Activated T-cell treated with anti-CD3 and anti-CD28 coated beads, Interleukin-2, amount 50 U/mL, for 1 hour (primary cell): ENCODE data around the gene SEPTIN8.

Source experiments
- DNase-seq: peaks from one replicate; pipeline ENCODE4 v3.0.0-alpha.2; 2020

Gene SEPTIN8

GRCh38 chr5:132779961-132780360, 2.9 kb upstream of the SEPTIN8 start:
- DNase-seq: no peak

DNA sequence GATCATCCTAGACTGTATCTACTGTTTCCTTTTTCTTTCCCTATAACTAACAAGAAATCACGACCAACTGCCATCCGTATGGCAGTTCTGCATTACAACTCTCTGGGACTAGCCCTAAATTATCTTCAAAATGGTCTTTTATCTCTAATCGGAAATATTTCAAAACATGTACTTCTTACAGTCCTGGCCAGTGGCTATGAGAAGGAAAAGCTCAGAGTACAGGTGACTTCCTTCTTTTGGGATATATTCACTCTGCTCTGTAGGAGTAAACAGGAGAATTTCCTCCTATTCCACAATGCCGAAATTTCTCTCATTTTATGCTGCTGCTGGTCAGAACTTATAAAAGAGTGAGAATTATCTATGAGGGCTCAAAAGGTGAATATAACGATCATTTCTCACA, 1.8 kb upstream of the SEPTIN8 start:
- DNase-seq: no peak

GRCh38 chr5:132778129-132778528, 1.1 kb upstream of the SEPTIN8 start:
- DNase-seq: no peak

DNA sequence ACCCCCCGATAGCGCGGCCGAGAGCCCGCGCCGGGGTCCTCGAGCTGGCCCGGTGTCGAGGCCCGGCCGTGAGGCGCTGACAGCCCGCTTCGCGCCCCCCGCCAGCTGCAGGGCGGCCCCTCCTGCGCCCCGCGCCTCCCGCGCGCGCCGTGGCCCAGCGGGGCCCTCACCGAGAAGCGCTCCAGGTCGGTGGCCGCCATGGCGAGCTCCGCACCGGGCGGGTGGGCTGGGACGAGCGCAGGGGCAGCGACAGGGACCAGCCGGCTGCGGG, 166 bp downstream of the SEPTIN8 start:
- DNase-seq: no peak

DNA sequence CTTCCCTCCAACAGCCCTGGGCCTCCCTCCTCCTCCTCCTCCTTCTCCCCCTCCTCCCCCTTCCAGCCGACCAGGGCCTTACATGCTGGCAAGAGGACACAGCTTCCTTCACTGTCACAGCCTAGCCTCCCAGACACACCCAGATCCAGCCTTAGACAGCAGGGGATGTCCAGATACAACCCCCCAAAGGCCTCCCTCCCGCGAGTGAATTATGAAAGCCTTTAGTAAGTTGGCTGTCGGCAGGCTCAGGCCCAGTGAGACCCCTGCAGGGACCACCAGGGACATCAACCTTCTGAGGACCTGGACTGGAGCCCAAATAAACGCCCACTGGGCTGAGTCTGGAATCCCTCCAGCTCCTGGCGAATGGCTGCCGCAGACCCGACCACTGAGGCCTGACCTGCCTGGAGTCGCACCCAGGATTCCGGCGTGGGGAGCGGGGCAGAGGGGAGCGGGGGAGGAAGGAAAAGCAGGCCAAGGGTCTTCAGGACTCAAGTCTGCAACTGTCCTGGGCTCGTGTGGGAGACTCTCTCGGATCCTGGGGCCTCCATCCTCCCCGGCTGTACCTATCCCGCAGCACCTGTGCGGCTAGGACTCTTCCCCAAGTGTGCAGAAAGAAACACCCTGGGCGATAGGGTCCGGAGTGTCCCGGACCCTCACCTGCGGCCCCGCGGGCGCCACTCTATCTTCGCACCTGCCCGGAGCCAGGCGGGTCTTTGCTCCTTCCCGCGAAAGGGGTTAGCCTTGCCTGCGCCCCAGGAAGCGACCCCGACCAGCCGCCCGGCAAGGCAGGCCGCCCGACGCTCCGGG, 705 bp downstream of the SEPTIN8 start:
- DNase-seq: no peak

DNA sequence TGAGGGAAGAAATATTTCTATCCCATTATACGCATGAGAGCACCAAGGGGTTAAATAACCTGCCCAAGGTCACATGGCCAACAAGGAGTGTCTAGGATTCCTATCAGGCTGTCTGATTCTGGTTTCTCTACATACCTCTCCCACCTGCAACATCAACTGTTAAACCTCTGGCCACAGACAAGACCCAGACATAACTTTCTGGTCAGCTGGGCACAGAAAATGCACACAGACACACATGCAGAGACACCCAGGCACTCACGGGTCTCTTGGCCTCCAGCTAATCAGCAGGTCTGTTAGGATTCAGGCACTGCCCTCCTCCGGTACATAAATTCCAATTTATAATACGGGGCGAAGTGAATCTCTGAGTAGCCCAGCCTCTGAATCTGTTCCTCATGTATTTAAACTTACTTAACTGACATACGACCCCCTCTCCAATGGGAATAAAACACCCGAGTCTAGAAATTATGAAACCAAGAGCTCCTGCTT, 1.5 kb downstream of the SEPTIN8 start:
- no peak for DNase-seq

GRCh38 chr5:132774896-132775295, 2.1 kb downstream of the SEPTIN8 start:
- no peak for DNase-seq

DNA sequence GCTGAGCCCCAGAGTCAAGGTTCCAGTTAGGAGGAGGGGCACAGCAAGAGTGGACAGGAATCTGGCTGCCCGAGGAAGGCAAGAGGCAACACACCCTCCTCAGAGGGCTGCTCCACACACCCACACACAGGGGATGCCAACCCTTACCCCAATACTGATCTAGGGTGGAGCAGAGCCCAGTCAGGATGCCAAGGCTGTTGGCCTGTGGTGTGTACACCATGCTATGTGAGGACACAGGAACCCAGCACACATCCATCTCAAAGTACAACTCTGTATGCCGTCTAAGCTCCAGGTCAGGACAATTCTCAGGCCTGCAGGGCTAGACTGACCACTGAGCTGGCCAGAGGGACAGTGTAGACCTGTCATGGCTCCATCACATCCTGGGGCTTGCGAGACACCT, 2.6 kb downstream of the SEPTIN8 start:
- no peak for DNase-seq

DNA sequence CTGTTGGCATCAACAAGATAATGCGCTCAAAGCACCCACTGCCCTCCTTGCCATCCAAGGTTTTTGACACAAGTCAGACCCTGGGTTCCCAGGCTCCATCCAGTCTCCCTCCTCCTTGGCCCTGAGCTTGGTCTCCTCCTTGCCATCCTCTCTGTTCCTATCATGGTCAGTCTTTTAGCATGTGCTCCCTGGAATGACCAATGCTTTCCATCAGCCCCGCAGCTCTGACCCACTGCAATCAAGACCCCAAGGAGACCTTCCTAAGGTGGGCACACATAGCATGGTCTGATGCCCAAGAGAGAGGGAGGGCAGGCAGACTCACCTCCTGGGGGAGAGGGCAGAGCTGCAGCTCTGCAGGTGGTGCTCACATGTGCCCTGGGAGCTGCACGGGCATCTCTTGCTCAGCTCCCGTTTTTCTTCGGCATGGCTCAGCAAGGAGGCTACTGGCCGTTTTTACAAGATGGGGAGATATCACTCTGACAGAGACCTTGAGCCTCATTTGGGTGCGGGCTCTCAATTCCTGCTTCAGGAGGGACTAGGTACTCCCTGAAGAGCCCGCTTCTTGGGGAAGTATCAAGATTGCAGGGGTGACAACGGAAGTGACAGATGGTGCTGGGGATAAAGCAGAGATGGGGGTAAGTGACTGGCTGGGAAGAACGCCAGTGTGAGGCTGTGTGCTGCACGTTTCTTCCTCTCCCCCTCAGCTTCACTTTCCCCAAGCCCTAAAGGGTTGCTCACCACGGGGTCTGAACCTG, 3.3 kb downstream of the SEPTIN8 start:
- DNase-seq: no peak

GRCh38 chr5:132773114-132773513, 3.9 kb downstream of the SEPTIN8 start:
- no peak for DNase-seq

GRCh38 chr5:132772291-132773070, 4.6 kb downstream of the SEPTIN8 start:
- no peak for DNase-seq

GRCh38 chr5:132771503-132771998, 5.5 kb downstream of the SEPTIN8 start:
- DNase-seq: no peak

DNA sequence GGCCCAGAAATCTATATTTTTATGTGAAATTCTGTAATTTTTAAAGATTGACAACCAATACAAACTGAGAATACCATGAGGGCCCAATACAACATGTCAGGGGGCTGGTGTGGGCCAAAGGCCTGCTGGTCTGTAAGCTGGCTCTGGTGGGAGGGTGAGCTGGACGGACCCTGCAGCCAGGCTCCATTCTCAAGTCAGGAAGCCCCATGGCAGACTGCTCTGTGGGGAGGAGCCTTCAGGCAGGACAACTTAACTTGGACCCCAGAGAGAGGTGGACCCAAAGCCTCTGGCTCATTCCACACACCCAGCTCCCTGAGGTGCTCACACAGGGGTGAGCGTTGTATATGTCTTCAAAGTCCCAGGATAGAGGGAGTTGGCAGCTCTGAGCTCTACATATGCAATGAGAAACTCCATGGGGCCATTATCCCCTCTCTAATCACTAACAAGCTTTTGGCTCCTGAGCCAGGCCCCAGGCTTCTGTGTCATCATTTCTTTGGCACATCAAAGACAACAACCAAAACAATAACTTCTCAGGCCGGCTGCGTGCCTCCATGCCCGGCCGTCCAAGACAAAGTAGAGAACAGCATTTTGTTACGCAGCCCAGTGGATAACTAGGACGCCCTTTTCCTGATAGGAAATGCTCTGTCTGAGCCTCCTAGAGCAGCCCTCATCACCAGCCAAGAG, 6.4 kb downstream of the SEPTIN8 start:
- DNase-seq: no peak

DNA sequence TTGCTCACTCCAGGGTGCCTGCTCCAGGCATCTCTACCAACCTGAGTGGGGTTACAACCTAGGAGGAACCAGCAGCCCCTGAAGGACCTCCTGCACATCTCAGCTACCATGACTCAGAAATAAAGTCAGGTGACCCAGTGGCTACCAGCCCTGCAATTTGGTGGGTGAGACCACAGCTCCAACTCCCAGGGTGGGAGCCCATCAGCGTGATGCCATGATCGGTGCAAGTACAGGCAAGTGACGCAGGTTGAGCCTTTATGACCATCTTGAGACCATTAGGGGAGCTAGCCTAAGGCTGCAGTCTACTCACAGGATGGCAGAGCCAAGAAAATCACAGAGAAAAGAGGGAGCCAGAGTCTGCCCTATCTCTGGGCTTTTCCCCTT, 8.6 kb downstream of the SEPTIN8 start:
- no peak for DNase-seq

GRCh38 chr5:132767150-132767549, 9.9 kb downstream of the SEPTIN8 start:
- no peak for DNase-seq

DNA sequence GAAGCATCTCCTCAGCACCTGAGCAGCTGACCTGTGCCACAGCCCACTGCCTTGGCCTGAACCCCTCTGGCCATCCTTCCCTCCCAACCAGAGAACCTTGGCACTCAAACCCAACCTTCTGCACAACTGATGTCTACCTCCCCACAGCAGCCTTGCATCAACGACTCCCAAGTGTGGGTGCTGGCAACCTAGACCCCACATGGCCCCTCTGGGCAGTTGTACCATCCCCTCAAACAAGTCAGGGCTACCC, 10.3 kb downstream of the SEPTIN8 start:
- no peak for DNase-seq

GRCh38 chr5:132766020-132766805, 10.8 kb downstream of the SEPTIN8 start:
- no peak for DNase-seq

- DNase-seq: no peak
Measured at GRCh38 chr5:132765311-132766019, 11.6 kb downstream of the SEPTIN8 start.

DNA sequence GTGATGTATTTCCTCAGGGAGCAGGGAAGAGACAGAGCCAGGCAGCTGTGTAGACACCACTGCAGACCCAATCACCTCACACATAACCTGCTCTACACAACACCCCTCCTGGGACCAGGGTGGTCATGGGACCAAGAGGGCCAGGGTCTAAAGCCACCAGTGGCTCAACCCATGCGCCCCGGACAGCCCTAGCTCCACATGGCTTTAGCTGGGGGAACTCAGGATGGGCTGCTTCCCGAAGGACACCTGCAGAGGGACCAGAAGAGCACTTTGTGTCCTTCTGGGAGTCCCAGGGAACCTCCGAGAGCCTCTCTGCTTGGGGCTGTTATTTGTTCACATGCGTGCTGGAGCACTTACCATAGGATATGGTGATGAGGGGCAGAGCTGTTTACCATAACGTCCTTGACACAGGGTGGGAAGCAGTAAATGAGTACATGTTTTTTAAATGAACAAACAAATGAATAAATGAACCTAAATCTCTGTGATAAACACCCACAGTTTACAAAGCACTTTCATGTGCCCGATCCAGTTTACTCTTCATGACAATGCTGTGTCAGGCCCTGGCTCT, 12.3 kb downstream of the SEPTIN8 start:
- no peak for DNase-seq

GRCh38 chr5:132764051-132764450, 13.0 kb downstream of the SEPTIN8 start:
- no peak for DNase-seq
